Measurements from ENCODE around the gene TIMM44. TPM values are rescaled to one million over a fixed set of nuclear protein-coding genes. Genes with fewer than 3 reads are reported as not detected.

TIMM44 gene
- total and polyA plus RNA-seq, 8 donors = 36.7 to 56.5 (median 43.4) TPM

DNA sequence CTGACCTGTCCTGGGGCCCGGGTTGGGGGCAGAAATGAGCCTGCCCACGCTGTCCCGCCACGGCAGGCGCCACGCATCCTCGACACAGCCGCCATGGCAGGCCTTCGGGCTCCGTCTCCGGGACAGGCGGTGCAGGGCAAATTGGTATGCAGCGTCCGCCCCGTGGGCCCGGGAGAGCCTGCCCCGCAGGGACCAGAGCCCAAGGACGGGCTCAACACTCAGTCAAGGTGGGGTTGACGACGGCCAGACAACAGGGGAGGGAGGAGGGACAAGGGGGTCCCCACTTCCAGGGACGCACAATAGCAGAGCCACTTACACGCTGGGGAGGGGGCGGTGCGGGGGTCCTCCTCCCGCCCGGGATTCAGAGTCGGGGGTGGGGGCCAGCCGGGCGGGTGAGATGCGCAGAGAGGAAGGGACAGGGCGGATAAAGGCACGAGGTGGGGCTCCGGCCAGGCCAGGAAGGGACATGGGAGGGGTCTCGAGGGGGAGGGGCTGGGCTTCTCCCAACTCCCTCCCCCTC is 18.8 kb downstream of the TIMM44 start:
- DNase-seq = peak in 1 of 4 donors; percentile 77
- peaks cover 0 to 32% of the 10 kb centered on the region in 2 donors for H3K36me3 ChIP-seq
- no peak for ATAC-seq
- no peaks in the 10 kb centered on the region for H3K9me3 ChIP-seq
- H3K4me3 ChIP-seq = peak overlapping the region in 1 of 2 donors; percentile 42
- intact Hi-C loops (cut with DNase I) = no loop called here
- peaks cover 0 to 15% of the 10 kb centered on the region in 2 donors for H3K27me3 ChIP-seq
- TF ChIP-seq, protein P1, sequence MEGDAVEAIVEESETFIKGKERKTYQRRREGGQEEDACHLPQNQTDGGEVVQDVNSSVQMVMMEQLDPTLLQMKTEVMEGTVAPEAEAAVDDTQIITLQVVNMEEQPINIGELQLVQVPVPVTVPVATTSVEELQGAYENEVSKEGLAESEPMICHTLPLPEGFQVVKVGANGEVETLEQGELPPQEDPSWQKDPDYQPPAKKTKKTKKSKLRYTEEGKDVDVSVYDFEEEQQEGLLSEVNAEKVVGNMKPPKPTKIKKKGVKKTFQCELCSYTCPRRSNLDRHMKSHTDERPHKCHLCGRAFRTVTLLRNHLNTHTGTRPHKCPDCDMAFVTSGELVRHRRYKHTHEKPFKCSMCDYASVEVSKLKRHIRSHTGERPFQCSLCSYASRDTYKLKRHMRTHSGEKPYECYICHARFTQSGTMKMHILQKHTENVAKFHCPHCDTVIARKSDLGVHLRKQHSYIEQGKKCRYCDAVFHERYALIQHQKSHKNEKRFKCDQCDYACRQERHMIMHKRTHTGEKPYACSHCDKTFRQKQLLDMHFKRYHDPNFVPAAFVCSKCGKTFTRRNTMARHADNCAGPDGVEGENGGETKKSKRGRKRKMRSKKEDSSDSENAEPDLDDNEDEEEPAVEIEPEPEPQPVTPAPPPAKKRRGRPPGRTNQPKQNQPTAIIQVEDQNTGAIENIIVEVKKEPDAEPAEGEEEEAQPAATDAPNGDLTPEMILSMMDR (IDR thresholded peaks at IDR 0.05) = no peak
- peaks cover 16 to 43% of the 10 kb centered on the region in 2 donors for H3K4me1 ChIP-seq
- H3K27ac ChIP-seq = no peak overlapping the region

DNA sequence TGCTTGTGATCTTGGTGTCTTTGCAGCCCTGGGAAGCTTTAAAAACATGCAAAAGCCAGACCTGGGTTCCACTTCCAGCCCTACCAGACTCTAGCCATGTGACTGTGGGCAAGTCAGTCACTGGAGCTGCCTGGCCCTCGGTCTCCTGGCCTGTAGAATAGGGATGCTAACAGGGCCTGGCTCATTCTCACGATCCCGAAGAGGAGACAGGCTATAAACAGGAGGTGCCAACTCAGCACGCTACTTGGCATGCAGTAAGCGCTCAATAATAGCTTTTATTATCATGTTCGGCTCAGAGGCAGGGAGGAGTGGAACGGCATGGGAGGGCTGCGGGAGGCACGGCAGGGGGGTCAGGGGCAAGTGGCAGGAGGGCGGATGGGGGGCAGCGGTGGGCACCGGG is 19.2 kb downstream of the TIMM44 start:
- ATAC-seq (no peak), DNase-seq (no peak)
- Histone ChIP-seq H3K36me3 (peaks cover 0 to 30% of the 10 kb centered on the region in 2 donors), H3K4me1 (peaks cover 19 to 47% of the 10 kb centered on the region in 2 donors), H3K27me3 (peaks cover 0 to 19% of the 10 kb centered on the region in 2 donors), H3K9me3 (no peaks in the 10 kb centered on the region), H3K4me3 (no peak overlapping the region), H3K27ac (no peak overlapping the region)
- TF ChIP-seq, protein P1 (IDR thresholded peaks at IDR 0.05) = no peak
- intact Hi-C loops (cut with DNase I) = no loop called here

DNA sequence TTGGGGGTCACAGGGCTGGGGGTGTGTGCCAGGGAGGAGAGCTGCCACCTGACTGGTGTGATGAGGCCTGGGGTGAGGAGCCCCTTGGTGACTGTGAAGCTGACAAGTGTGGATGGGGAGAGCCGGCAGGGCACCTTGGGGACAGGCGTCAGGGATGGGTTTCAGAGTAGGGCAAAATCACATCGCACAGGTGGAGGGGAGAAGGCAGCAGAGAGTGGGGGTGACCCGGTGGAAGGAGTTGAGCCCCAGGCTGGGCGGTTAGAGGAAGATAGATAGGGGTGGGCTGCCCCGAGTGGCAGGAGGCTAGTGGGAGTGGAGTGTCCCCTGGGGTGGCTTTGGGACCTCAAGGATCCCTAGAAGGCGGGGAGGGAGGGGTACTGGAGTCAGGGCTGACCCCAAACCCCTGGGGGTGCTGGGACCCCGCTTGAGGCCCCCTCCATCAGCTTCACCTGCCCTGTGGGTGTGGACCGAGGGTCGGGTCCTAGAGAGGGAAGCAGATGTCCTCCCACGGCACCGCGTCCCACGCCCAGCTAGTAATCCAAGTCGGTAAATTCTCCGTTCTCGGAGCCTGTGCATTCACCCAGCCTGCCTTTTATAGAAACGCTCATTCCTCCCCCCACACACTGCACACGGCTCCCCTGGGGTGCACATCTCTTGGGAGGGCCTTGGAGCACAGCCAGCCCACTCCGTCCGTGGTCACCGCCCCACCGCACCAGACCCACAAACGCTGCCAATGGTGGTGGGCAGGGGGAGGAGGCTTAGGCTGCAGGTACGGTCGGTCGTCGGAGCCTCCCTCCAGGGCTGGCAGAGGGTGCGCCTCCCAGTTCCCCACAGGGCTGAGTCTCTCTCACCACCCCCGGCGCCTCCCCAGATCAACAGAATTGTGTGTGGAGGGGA is 19.9 kb downstream of the TIMM44 start:
- TF ChIP-seq, protein P1 (IDR thresholded peaks at IDR 0.05) = no peak
- Histone ChIP-seq H3K9me3 (no peaks in the 10 kb centered on the region), H3K27ac (no peak overlapping the region), H3K4me1 (peaks cover 19 to 54% of the 10 kb centered on the region in 2 donors), H3K27me3 (peaks cover 6 to 26% of the 10 kb centered on the region in 2 donors), H3K4me3 (no peak overlapping the region), H3K36me3 (peaks cover 0 to 30% of the 10 kb centered on the region in 2 donors)
- peak in 1 of 4 donors; percentile 81 for DNase-seq
- intact Hi-C loops (cut with DNase I) = no loop called here
- ATAC-seq = no peak

DNA sequence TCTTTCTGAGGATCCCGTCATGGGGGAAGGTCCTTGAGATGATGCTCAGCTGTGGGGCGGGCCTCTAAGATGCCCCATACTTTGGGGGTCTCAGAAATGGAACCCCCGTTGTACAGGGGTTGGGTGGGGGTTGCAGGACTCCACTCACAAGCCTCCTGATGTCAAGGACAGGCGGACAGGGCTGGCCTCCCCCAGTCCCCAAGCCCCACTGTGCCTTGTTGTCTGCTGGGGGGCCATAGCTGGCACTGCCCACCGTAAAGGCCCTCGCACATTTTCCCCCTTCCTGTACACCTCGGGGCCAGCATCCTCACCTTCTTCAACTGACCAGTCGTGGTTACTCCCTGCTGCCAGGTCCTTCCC is 20.6 kb downstream of the TIMM44 start:
- ATAC-seq (no peak), DNase-seq (no peak)
- Histone ChIP-seq H3K4me3 (no peak overlapping the region), H3K27ac (no peak overlapping the region), H3K27me3 (peaks cover 14 to 34% of the 10 kb centered on the region in 2 donors), H3K4me1 (peaks cover 21 to 60% of the 10 kb centered on the region in 2 donors), H3K36me3 (peaks cover 0 to 29% of the 10 kb centered on the region in 2 donors), H3K9me3 (no peaks in the 10 kb centered on the region)
- intact Hi-C loops (cut with DNase I) = no loop called here
- TF ChIP-seq, protein P1 (IDR thresholded peaks at IDR 0.05) = no peak
